Occipital lobe (tissue), 2 donors: Measurements from ENCODE around the gene RPGR. TPM values are rescaled to one million over a fixed set of nuclear protein-coding genes. Genes with fewer than 3 reads are reported as not detected.

Experiments
- DNase-seq: peaks from one replicate; lab custom pipeline; 2025; lab: John Stamatoyannopoulos, UW
- total RNA-seq: library from RNA; depleted of rRNA; stranded (reverse); fragments of >200 nt; gene quantifications from one replicate; pipeline ENCODE4 v1.2.3, GENCODE V29; 2014

RPGR gene, protein sequence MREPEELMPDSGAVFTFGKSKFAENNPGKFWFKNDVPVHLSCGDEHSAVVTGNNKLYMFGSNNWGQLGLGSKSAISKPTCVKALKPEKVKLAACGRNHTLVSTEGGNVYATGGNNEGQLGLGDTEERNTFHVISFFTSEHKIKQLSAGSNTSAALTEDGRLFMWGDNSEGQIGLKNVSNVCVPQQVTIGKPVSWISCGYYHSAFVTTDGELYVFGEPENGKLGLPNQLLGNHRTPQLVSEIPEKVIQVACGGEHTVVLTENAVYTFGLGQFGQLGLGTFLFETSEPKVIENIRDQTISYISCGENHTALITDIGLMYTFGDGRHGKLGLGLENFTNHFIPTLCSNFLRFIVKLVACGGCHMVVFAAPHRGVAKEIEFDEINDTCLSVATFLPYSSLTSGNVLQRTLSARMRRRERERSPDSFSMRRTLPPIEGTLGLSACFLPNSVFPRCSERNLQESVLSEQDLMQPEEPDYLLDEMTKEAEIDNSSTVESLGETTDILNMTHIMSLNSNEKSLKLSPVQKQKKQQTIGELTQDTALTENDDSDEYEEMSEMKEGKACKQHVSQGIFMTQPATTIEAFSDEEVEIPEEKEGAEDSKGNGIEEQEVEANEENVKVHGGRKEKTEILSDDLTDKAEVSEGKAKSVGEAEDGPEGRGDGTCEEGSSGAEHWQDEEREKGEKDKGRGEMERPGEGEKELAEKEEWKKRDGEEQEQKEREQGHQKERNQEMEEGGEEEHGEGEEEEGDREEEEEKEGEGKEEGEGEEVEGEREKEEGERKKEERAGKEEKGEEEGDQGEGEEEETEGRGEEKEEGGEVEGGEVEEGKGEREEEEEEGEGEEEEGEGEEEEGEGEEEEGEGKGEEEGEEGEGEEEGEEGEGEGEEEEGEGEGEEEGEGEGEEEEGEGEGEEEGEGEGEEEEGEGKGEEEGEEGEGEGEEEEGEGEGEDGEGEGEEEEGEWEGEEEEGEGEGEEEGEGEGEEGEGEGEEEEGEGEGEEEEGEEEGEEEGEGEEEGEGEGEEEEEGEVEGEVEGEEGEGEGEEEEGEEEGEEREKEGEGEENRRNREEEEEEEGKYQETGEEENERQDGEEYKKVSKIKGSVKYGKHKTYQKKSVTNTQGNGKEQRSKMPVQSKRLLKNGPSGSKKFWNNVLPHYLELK
- total RNA-seq: 8.7 TPM

- peak; percentile 87 for DNase-seq
Observed at GRCh38 chrX:38327007-38327774, at the start of gene RPGR. Gene RPGR (minus strand): TSS chrX:38327509. CDS start chrX:38327367, 142 bp downstream.

DNA sequence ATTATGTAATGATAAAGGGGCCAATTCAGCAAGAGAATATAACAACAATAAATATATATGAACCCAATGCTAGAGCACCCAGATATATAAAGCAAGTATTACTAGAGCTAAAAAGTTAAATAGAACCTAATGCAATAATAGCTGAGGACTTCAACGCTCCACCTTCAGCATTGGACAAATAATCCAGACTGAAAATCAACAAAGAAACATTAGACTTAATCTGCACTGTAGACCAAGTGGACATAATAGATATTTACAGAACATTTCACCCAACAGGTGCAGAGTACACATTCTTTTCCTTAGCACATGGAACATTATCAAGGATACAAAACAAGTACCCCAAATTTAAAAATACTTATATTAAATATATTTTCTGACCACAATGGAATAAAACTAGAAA is 49.4 kb upstream of the RPGR start:
- no peak for DNase-seq

DNA sequence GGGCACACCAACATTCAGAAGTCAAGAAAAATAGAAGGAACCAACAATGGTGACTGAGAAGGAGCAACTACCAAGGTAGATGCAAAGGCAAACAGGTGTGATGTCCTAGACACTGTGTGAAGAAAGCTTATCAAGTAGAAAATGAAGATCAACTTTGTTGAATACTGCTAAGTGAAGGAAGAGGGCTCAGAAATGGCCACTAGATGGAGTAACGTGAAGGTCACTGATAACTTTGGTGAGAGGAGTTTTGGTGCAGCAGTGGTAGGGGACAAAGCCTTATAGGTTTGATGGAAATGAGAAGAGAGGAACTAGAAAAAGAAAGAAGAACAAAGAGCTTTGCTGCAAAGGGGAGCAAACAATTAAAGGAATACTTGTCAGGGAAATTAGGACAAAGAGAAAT is 48.6 kb upstream of the RPGR start:
- DNase-seq: no peak

GRCh38 chrX:38374431-38374830 is 47.1 kb upstream of the RPGR start:
- DNase-seq: no peak

- no peak for DNase-seq
Observed at GRCh38 chrX:38371641-38372040, 44.3 kb upstream of the RPGR start.

DNA sequence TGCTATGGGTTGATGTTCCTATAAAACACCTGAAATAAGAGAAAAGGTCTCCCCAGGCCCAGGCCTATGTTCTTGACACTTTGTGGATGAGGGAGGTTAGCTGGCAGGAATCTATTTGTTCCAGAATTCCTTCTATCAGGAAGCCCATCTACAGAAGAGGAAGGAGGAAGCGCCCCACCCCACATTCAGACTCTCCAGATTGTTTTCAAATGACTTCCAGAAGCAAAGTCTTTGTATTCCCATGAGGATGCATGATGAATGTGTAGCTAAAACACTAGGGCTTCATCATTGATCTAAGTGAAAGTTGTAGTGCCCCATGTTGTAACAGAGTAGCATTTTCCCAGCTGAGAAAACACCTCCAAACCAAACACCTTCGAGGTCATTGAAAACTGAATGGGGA is 41.5 kb upstream of the RPGR start:
- DNase-seq: no peak

GRCh38 chrX:38365954-38366353 is 38.6 kb upstream of the RPGR start:
- DNase-seq: no peak

DNA sequence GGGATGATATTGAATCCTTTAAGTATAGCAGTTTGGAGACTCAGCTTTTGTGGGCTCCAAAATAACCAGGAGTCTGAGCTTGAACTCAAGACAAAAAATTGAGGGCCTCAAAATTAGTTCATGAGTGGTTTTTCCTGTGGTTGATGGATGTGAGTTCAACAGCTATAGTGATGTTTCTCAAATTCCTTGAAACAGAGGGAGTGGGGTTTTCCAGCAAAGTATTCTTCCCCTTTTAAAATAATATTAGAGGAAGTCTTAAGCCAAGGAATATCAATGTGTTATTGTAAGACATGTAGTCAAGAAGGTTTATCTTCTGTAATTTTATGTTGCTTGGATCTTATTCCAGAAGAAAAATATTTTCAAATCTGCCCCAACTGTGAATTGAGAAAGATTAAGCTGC is 35.7 kb upstream of the RPGR start:
- DNase-seq: no peak

DNA sequence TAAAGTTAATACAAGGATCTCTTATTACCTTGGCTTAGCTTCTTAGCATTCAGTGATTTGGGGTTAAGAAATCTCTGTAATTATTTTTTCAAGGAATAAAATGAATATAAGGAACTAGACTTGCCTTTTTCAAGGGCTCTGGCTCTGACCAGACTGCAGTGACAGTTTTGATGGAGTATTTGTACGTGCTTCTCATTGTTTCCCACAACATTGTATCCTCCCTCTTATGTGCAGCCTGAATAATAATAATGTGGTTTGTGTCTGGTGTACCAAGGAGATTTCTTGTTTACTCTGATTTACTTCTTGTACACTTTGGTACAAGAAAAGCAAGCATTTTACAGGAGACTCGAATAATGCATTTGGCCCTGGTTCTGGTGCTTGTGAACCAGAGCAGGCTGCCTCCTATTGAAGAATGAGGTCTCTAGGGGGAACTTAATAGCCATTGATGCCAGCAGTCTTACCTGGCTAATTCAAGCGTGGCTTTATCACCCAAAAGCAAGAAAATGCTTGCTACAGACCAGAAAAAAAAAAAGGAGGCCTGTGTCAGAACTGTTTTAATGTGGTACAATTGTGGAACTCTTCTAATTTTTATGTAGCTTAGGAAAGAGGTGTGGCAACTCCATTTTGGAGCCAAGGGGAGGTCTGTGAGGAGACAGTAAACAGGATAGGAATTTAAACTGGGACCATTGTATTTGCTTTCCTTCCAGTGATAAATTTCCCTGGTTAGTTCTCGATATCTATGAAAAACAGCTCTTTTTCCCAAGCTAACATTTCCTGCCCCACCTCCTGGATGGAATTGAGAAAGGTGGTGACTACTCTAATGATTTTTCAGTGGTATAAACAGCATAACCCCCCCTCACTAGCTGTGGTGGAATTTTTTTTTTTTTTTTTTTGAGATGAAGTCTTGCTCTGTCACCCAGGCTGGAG is 30.7 kb upstream of the RPGR start:
- DNase-seq: no peak

DNA sequence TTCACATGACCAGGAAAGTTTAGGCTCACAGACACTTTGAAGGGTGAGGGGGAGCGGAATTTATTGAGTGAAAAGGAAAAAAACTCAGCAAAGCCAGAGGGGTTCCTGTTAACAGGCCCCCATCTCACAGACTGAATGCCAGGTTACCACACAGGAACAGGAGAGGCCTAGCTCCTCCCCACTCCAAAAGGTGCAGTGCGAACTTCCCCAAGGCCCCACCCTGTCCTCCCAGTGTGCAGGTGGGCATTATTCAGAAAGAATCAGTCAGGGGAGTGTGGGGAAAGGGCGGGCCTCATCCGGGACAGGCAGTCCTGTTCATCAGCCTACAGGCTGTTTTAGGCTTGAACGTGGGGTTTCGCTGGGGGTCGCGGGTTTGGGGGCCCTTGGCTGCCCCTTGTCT is 29.1 kb upstream of the RPGR start:
- no peak for DNase-seq

DNA sequence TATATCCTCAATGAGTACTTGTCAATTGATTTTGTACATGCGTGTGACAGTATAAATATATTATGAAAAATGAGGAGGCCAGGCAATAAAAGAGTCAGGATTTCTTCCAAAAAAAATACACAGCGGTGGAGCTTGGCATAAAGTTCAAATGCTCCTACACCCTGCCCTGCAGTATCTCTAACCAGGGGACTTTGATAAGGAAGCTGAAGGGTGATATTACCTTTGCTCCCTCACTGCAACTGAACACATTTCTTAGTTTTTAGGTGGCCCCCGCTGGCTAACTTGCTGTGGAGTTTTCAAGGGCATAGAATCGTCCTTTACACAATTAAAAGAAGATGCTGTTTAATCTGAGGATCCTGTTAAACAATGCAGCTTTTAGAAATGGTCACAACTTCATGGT is 25.1 kb upstream of the RPGR start, which contains the start of gene OTC:
Gene OTC, plus strand, starts transcription at position 243 of the 400 bp plus-strand sequence. Its CDS starts 93 bp downstream, at position 336.
- DNase-seq: no peak

DNA sequence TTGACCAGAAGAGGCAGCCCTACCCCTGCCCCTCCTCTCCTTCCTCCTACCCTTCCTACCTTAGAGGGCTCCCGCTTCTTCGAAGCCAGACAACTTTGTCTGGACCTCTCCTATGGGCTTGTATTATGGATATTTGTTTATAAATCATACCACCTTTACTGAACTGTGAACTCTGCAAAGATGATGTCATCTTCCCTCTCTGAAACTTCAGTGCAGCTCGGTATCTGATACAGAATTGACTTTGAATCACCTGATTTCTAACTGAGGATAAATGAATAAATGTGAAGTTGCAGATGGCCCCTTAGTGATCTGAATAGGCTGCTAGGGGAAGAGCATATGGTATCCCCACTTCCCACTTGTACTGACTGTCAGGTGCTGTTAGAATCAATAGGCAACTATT is 24.0 kb upstream of the RPGR start:
- no peak for DNase-seq

- DNase-seq: no peak
Observed at GRCh38 chrX:38347136-38347535, 19.8 kb upstream of the RPGR start.

GRCh38 chrX:38346150-38346549 is 18.8 kb upstream of the RPGR start:
- no peak for DNase-seq

DNA sequence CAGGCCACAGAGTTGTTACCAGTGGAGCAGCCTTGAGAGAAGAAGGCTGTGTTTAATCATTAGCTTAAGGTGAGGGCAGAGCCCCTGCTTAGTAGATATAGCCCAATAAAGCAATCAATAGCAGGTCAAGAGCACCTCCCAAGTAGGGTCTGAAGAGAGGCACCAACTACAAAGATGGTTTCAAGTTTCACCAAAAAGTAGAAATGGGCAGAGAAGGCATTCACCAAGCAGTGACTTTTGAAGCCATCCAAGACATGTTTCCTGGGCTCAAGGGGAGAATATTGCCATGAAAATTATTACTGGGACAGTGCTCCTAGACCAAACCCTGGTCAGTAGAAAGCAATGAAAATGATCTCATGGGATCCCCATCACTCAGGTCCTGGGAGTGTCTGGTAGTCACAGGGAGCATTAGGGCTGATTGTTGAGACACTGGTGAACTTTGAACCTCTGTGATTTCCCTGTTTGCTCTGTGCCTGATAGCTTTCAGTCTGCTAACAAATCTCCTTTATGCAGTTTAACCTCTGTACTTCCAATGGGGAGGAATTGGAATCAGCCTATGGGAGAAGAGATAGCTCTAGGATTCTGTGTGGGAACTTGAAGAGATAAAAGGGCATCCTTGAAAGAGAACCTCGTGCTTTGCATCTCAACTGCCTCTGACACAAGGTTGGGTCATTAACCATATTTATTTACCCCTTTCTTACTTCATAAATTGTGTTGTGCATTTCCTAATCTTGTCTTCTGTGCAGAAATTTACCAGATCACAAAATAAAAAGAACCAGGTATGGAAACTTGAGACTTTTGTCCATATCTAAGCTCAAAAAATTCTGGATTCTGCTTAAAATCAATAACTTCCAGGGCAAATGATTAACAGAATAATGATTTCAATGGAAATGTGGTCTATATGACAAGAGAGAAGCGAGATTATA is 15.8 kb upstream of the RPGR start:
- no peak for DNase-seq

DNA sequence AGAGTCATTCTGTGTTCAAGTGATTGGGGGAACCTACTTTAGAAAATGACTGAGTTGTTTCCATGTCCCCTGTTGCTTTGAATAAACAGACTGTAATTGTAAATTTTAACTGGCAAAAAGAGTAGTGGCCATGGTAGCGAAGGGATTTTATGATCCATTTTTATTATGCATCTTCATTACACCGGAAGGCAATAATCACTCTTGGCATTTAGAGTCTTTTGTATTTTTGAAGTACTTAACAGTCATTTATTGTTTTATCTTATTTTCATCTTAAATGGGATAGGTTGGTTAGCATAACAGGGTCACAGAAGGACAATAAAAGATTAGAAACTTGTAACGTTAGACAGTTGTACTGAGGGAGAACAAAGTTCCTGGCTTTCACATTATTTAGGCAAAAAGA is 14.1 kb upstream of the RPGR start:
- no peak for DNase-seq

DNA sequence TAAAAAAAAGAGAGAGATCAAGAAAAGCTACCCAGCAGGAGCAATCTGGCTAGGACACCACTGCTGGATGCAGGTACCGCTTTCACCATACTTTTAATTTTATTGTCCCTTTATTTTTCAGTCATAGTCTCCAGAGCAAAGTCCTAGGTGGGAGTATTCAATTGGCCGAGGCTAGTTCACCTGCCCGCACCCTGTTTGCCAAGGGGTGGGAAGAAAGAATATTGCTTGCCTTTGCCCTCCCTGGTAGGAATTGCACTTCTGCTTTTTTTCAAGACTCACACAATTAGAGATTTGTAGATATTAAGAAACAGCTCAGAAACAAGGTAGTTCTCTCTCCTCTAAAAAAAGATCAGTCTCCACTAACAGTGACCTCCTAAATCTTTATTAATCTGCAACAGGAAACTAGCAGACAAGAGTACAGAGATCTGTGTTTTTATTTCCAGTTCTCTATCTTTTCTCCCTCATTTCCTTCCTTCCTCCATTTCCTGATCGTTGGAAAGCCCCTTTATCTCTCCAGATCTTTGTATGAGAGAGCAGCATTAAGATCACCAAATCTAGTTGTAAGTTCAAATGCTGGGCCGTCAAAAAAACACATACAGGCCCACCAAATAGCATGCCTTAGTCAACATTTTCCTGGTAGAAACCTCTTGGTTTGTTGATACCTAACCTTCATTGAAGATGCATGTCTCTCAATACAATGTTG is 9.4 kb upstream of the RPGR start:
- DNase-seq: no peak

- no peak for DNase-seq
Observed at GRCh38 chrX:38335382-38335781, 8.1 kb upstream of the RPGR start.
